Measurements from ENCODE around the gene TDP1.
"Not testable (repeated sequence)": the region's sequence is repeated elsewhere in the genome, so short reads cannot be mapped to it uniquely, and the experiment has no call there.

The TDP1 gene

DNA sequence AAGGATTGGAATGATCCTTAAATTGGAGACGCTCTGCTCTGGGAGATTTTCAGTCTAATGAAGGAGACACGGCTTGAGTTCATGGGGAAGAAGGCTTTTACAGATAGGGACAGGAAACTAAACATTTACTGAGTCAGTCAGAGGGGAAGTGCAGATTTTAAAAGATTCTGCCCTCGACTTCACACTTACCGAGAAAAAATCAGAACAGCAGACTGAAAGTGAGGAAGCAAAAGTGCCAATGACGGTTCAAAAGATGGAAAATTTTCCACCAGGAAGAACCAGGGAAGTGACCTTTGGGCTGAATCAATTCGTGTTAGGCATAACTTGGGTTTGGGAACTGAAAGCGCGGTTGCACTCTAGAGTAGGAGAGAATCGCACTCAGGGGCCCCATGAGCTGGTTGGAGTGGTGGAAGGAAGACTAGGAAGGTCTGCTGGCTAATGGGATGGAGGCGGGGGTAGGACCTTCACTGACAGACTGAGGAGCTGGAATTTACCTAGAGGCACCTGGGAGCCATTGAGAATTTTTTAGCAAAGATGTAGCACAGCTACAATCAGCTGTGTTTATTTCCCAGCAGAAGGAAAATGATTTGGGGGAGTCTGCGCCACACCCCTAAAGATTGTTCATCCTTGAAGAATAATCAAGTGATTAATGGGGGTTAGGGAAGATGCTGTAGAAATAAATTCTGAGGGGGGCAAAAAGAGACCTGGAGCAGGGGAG is 107.3 kb downstream of the TDP1 start:
- TF ChIP-seq, protein P1, sequence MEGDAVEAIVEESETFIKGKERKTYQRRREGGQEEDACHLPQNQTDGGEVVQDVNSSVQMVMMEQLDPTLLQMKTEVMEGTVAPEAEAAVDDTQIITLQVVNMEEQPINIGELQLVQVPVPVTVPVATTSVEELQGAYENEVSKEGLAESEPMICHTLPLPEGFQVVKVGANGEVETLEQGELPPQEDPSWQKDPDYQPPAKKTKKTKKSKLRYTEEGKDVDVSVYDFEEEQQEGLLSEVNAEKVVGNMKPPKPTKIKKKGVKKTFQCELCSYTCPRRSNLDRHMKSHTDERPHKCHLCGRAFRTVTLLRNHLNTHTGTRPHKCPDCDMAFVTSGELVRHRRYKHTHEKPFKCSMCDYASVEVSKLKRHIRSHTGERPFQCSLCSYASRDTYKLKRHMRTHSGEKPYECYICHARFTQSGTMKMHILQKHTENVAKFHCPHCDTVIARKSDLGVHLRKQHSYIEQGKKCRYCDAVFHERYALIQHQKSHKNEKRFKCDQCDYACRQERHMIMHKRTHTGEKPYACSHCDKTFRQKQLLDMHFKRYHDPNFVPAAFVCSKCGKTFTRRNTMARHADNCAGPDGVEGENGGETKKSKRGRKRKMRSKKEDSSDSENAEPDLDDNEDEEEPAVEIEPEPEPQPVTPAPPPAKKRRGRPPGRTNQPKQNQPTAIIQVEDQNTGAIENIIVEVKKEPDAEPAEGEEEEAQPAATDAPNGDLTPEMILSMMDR (IDR thresholded peaks at IDR 0.05; ENCODE audit: low read depth, low read length, missing control alignments) = no peak
- no peak for DNase-seq (ENCODE audit: low read depth)
- no peak overlapping the region for H3K4me3 ChIP-seq (ENCODE audit: low read depth, low read length)

DNA sequence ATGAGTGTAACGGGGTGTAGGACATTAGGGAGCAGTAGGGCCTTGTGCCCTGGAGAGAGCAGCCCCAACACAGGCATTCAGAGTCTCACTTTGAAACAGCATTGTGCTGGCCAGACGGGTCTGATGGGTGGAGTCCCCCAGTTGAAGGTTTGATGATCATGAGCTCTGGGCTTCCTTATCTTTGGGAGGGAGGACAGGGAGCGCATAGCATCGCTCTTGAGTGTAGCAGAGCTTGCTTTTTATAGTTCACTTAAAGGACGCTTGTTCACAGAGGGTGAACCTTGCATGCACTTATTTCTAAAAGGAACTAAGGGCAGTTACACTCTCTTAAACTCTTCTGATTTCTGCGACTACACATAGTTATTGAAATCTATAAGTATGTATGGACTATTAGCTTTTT is 116.6 kb downstream of the TDP1 start:
- DNase-seq (ENCODE audit: low read depth) = no peak
- TF ChIP-seq, protein P1 (IDR thresholded peaks at IDR 0.05; ENCODE audit: low read depth, low read length, missing control alignments) = no peak

DNA sequence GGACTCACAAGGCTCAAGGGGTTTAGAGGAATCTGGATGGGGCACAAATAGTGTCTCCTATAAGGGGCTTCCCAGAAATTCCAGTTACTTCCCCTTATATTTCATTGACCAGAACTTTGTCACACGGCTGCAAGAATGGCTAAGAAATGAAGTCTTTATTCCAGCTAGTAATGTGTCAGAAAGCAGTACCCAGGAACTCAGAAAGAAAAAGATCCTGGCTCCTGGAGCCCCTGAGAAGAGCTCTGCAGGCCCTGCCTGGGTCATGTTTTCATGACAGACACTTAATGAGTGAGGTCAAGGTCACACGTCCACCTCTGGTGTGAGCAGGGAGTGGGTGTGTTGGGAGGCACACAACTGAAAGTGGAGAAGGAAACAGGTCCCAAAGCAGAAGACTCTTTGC is 123.8 kb downstream of the TDP1 start:
- DNase-seq (ENCODE audit: low read depth) = no peak
- no peak overlapping the region for H3K4me3 ChIP-seq (ENCODE audit: low read depth, low read length)
- TF ChIP-seq, protein P1 (IDR thresholded peaks at IDR 0.05; ENCODE audit: low read depth, low read length, missing control alignments) = no peak

More for the DNA sequence above, 116.6 kb downstream of the TDP1 start:
- no peak overlapping the region for H3K4me3 ChIP-seq (ENCODE audit: low read depth, low read length)

DNA sequence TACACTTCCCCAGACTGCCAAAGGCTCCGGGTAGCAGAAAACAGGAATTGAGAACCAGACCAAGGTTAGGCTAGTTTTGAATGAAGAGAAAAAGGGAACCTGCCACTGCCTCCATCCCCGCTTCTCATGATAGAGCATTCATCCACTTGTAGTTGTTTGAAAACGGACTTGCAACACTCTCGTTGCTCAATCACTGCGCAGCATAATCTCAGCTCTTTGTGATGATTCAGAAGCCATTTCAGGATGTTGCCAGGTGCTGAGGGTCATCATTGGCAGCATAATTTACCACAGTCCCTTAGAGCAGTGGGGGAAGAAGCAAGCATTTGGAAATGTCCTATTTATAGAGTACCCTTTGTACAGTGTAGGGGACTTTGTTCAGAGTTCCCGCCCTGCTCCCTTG is 131.7 kb downstream of the TDP1 start:
- peak; percentile 2 for DNase-seq (ENCODE audit: low read depth)
- TF ChIP-seq, protein P1 (IDR thresholded peaks at IDR 0.05; ENCODE audit: low read depth, low read length, missing control alignments) = no peak
- H3K4me3 ChIP-seq (ENCODE audit: low read depth, low read length) = no peak overlapping the region

DNA sequence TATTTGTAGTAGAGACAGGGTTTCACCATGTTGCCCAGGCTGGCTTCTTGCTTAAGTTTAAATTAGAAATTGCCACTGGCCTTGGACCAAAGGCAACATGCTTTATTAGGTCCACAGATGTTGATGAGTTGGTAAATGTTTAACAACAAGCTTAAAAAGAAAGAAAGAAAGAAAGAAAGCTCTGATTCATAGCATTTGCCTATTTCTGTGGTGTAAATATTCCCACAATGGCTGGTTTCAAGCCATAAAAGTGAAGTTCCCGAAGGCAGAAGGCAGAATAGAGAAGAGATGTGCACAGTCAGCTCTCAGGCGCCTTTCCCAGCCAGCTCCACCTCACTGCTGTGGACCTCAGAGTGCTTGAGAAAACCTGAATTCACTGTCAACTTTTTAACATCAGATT is 132.4 kb downstream of the TDP1 start:
- DNase-seq (ENCODE audit: low read depth) = no peak
- TF ChIP-seq, protein P1 (IDR thresholded peaks at IDR 0.05; ENCODE audit: low read depth, low read length, missing control alignments) = no peak
- no peak overlapping the region for H3K4me3 ChIP-seq (ENCODE audit: low read depth, low read length)

DNA sequence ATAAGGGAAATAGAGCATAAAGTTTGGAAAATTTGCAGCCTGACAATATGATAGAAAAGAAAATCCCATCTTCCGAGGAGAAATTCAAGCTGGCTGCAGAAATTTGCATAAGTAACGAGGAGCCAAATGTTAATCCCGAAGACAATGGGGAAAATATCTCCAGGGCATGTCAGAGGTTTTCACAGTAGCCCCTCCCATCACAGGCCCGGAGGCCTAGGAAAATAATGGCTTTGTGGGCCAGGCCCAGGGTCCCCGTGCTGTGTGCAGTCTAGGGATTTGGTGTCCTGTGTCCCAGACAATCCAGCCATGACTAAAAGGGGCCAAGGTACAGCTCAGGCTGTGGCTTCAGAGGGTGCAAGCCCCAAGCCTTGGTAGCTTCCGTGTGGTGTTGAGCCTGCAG is 133.8 kb downstream of the TDP1 start:
- H3K4me3 ChIP-seq (ENCODE audit: low read depth, low read length); DNase-seq (ENCODE audit: low read depth): not testable (repeated sequence)

DNA sequence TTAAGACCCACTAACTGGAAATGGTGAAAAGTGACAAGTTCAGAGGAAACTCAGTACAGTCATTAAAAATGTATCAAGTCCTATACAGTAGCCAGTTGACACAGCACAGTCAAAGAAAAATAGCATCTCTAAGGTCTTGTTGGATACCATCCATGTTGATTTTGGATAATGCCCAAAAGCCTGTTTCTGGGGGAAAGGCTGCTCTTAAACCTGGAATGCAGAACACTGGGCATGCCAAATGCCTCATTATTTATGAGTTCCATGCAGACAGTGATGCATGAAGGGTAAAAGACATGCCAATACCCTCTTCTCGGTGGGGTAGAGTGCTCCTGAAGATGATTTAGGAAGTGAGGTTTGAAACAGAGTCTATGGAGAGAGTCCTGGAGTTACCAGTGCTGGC is 135.7 kb downstream of the TDP1 start:
- no peak for DNase-seq (ENCODE audit: low read depth)
- no peak overlapping the region for H3K4me3 ChIP-seq (ENCODE audit: low read depth, low read length)
- TF ChIP-seq, protein P1 (IDR thresholded peaks at IDR 0.05; ENCODE audit: low read depth, low read length, missing control alignments) = no peak

Measured in GM12864 (cell line).